H1 (cell line): ENCODE results near the gene IGF1. TPM values are rescaled to one million over a fixed set of nuclear protein-coding genes. Genes with fewer than 3 reads are reported as not detected.

ENCODE experiments used
- polyA plus RNA-seq, 7 experiments: library from polyadenylated mRNA; depleted of rRNA in 3 of 7; stranded (reverse) in 5 of 7; unstranded in 2 of 7; fragments of >200 nt in 5 of 7; fragments of 200-250 nt in 2 of 7; gene quantifications; 1 replicate in 5 of 7; 2 replicates in 1 of 7; 4 replicates in 1 of 7; pipeline versions ENCODE4 v1.2.1 to v1.2.3, GENCODE V29; 2011 to 2013; ENCODE audit warnings: missing spikeins in 2 of 7, mixed read lengths in 2 of 7
- total RNA-seq: library from RNA; stranded (reverse); fragmentation: NEBNext Ultra II Directional; extraction: Animal tissue kit (Norgen Biotek cat#: 25700); gene quantifications from 2 replicates; pipeline ENCODE4 v1.2.1, GENCODE V29; 2021
- TF ChIP-seq, protein P1 (sequence below): fragments of 300-600 bp; sonication (generic); IDR thresholded peaks from 2 replicates; pipeline ENCODE4 v1.7.1; 2012; ENCODE audit warnings: low read length, moderate library complexity, mild to moderate bottlenecking, inconsistent platforms; ENCODE audit not compliant: insufficient replicate concordance
- TF ChIP-seq, protein P2 (sequence below): IDR thresholded peaks from 2 replicates; pipeline ENCODE4 v1.6.1; 2012; ENCODE audit warnings: inconsistent platforms

Gene IGF1
- total and polyA plus RNA-seq, 2 of the 8 experiments (the other 6 are each of a cell fraction or from before 2014, with no cell fraction given), result not detected

DNA sequence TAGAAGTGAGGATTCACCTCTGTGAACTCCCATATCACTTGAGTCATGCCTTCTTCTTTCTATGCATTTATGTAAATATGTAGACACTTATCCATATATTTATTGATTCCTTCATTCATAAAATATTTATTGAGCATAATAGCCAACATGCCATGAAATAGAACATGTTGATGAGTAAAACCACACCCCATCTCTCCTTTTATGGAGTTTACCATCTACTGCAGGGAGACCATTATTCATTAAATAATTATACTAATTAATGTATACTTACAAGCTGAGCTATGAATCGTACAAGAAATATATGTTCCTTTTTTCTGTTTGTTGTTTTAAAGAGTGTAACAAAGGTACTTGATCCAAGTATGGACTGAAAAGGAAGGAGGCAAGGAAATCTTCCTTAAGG is 17.4 kb upstream of the IGF1 start (continued):
- TF ChIP-seq, protein P1, sequence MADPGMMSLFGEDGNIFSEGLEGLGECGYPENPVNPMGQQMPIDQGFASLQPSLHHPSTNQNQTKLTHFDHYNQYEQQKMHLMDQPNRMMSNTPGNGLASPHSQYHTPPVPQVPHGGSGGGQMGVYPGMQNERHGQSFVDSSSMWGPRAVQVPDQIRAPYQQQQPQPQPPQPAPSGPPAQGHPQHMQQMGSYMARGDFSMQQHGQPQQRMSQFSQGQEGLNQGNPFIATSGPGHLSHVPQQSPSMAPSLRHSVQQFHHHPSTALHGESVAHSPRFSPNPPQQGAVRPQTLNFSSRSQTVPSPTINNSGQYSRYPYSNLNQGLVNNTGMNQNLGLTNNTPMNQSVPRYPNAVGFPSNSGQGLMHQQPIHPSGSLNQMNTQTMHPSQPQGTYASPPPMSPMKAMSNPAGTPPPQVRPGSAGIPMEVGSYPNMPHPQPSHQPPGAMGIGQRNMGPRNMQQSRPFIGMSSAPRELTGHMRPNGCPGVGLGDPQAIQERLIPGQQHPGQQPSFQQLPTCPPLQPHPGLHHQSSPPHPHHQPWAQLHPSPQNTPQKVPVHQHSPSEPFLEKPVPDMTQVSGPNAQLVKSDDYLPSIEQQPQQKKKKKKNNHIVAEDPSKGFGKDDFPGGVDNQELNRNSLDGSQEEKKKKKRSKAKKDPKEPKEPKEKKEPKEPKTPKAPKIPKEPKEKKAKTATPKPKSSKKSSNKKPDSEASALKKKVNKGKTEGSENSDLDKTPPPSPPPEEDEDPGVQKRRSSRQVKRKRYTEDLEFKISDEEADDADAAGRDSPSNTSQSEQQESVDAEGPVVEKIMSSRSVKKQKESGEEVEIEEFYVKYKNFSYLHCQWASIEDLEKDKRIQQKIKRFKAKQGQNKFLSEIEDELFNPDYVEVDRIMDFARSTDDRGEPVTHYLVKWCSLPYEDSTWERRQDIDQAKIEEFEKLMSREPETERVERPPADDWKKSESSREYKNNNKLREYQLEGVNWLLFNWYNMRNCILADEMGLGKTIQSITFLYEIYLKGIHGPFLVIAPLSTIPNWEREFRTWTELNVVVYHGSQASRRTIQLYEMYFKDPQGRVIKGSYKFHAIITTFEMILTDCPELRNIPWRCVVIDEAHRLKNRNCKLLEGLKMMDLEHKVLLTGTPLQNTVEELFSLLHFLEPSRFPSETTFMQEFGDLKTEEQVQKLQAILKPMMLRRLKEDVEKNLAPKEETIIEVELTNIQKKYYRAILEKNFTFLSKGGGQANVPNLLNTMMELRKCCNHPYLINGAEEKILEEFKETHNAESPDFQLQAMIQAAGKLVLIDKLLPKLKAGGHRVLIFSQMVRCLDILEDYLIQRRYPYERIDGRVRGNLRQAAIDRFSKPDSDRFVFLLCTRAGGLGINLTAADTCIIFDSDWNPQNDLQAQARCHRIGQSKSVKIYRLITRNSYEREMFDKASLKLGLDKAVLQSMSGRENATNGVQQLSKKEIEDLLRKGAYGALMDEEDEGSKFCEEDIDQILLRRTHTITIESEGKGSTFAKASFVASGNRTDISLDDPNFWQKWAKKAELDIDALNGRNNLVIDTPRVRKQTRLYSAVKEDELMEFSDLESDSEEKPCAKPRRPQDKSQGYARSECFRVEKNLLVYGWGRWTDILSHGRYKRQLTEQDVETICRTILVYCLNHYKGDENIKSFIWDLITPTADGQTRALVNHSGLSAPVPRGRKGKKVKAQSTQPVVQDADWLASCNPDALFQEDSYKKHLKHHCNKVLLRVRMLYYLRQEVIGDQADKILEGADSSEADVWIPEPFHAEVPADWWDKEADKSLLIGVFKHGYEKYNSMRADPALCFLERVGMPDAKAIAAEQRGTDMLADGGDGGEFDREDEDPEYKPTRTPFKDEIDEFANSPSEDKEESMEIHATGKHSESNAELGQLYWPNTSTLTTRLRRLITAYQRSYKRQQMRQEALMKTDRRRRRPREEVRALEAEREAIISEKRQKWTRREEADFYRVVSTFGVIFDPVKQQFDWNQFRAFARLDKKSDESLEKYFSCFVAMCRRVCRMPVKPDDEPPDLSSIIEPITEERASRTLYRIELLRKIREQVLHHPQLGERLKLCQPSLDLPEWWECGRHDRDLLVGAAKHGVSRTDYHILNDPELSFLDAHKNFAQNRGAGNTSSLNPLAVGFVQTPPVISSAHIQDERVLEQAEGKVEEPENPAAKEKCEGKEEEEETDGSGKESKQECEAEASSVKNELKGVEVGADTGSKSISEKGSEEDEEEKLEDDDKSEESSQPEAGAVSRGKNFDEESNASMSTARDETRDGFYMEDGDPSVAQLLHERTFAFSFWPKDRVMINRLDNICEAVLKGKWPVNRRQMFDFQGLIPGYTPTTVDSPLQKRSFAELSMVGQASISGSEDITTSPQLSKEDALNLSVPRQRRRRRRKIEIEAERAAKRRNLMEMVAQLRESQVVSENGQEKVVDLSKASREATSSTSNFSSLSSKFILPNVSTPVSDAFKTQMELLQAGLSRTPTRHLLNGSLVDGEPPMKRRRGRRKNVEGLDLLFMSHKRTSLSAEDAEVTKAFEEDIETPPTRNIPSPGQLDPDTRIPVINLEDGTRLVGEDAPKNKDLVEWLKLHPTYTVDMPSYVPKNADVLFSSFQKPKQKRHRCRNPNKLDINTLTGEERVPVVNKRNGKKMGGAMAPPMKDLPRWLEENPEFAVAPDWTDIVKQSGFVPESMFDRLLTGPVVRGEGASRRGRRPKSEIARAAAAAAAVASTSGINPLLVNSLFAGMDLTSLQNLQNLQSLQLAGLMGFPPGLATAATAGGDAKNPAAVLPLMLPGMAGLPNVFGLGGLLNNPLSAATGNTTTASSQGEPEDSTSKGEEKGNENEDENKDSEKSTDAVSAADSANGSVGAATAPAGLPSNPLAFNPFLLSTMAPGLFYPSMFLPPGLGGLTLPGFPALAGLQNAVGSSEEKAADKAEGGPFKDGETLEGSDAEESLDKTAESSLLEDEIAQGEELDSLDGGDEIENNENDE, result no peak
- TF ChIP-seq, protein P2, sequence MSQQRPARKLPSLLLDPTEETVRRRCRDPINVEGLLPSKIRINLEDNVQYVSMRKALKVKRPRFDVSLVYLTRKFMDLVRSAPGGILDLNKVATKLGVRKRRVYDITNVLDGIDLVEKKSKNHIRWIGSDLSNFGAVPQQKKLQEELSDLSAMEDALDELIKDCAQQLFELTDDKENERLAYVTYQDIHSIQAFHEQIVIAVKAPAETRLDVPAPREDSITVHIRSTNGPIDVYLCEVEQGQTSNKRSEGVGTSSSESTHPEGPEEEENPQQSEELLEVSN, result no peak
